HG02588 (cell line): ENCODE results near the gene BCO2.
A peak's percentile ranks its signal among the peaks of the same experiment; 100 is the strongest.
"Not testable (repeated sequence)": the region's sequence is repeated elsewhere in the genome, so short reads cannot be mapped to it uniquely, and the experiment has no call there.

Experiments used
- ATAC-seq: cut with Tn5 transposase; IDR thresholded peaks from one replicate; pipeline ENCODE4 v1.9.1; 2021; ENCODE audit warnings: mild to moderate bottlenecking, moderate library complexity; ENCODE audit not compliant: unreplicated experiment

The BCO2 gene

GRCh38 chr11:112166562-112166961 is 8.8 kb upstream of the BCO2 start:
- no peak for ATAC-seq

- ATAC-seq = no peak
Measured at GRCh38 chr11:112167145-112167544, 8.2 kb upstream of the BCO2 start, which contains the start of gene TEX12. TEX12 (plus strand) TSS chr11:112167372; CDS start chr11:112169269, 1,897 bp downstream.

- no peak for ATAC-seq
Measured at GRCh38 chr11:112172362-112172994, 2.8 kb upstream of the BCO2 start.

- ATAC-seq = no peak
Measured at GRCh38 chr11:112173152-112173551, 2.2 kb upstream of the BCO2 start.

- ATAC-seq = no peak
Measured at GRCh38 chr11:112175599-112175952, 264 bp downstream of the BCO2 start.

- no peak for ATAC-seq
Measured at GRCh38 chr11:112176077-112176476, 765 bp downstream of the BCO2 start.

GRCh38 chr11:112177589-112177988 is 2.3 kb downstream of the BCO2 start:
- ATAC-seq = no peak

- no peak for ATAC-seq
Measured at GRCh38 chr11:112178428-112178827, 3.1 kb downstream of the BCO2 start.

GRCh38 chr11:112178936-112179335 is 3.6 kb downstream of the BCO2 start:
- no peak for ATAC-seq

- ATAC-seq = peak; percentile 69
Measured at GRCh38 chr11:112179601-112180000, 4.3 kb downstream of the BCO2 start.

GRCh38 chr11:112182867-112183266 is 7.6 kb downstream of the BCO2 start:
- no peak for ATAC-seq

- ATAC-seq = no peak
Measured at GRCh38 chr11:112185883-112186282, 10.6 kb downstream of the BCO2 start.

GRCh38 chr11:112186304-112186703 is 11.0 kb downstream of the BCO2 start:
- ATAC-seq = no peak

GRCh38 chr11:112195113-112195512 is 19.8 kb downstream of the BCO2 start:
- ATAC-seq = not testable (repeated sequence)

GRCh38 chr11:112195951-112196351 is 20.6 kb downstream of the BCO2 start:
- no peak for ATAC-seq

- ATAC-seq = no peak
Measured at GRCh38 chr11:112196519-112197087, 21.3 kb downstream of the BCO2 start.

GRCh38 chr11:112199101-112199500 is 23.8 kb downstream of the BCO2 start:
- ATAC-seq = not testable (repeated sequence)

GRCh38 chr11:112200252-112200651 is 24.9 kb downstream of the BCO2 start:
- ATAC-seq = no peak

GRCh38 chr11:112206071-112206470 is 30.8 kb downstream of the BCO2 start:
- ATAC-seq = no peak

GRCh38 chr11:112210890-112211289 is 35.6 kb downstream of the BCO2 start:
- ATAC-seq = no peak

- ATAC-seq = no peak
Measured at GRCh38 chr11:112211536-112211935, 36.2 kb downstream of the BCO2 start.

- ATAC-seq = no peak
Measured at GRCh38 chr11:112212290-112212689, 37.0 kb downstream of the BCO2 start.

- no peak for ATAC-seq
Measured at GRCh38 chr11:112212710-112213109, 37.4 kb downstream of the BCO2 start.
